ENCODE results near the gene SPPL2B.

DNA sequence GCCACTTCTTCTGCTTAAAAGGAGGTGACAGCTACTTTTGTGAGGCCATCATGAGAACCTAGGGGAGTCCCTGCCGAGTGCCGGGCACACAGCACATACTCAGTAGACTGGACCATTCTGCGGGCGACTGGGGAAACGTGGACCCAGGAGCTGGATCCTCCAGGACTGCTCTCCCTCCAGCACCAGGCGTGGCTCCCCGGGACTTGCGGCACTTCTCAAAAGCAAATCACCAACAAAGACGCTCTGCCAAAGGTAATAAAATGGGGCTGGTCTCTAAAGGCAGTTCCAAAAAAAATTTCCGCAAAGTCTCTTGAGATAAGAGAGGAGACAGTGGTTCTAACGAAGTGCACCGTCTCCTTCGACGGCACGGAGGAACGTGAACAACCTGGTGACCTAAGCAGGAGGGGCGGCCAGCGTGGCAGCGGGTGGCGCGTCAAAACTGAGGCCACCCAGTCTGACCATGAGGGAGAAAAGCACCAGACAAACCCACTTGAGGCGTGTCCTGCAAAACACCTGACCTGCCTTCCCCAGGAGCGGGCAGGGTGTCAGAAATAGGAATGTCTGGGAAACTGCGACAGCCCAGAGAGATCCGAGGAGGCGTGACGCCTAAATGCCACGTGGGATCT is 30.2 kb downstream of the SPPL2B start:
- TF ChIP-seq, protein P1, sequence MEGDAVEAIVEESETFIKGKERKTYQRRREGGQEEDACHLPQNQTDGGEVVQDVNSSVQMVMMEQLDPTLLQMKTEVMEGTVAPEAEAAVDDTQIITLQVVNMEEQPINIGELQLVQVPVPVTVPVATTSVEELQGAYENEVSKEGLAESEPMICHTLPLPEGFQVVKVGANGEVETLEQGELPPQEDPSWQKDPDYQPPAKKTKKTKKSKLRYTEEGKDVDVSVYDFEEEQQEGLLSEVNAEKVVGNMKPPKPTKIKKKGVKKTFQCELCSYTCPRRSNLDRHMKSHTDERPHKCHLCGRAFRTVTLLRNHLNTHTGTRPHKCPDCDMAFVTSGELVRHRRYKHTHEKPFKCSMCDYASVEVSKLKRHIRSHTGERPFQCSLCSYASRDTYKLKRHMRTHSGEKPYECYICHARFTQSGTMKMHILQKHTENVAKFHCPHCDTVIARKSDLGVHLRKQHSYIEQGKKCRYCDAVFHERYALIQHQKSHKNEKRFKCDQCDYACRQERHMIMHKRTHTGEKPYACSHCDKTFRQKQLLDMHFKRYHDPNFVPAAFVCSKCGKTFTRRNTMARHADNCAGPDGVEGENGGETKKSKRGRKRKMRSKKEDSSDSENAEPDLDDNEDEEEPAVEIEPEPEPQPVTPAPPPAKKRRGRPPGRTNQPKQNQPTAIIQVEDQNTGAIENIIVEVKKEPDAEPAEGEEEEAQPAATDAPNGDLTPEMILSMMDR (IDR thresholded peaks at IDR 0.05), result no peak
- TF ChIP-seq POLR2A (IDR thresholded peaks at IDR 0.05), result no peak
